ENCODE data around the gene LYPD8. TPM values are rescaled to one million over a fixed set of nuclear protein-coding genes. Genes with fewer than 3 reads are reported as not detected.
"Not testable (repeated sequence)": the region's sequence is repeated elsewhere in the genome, so short reads cannot be mapped to it uniquely, and the experiment has no call there.

LYPD8 gene
- total RNA-seq, 1 donor from 2014 or later = not detected

DNA sequence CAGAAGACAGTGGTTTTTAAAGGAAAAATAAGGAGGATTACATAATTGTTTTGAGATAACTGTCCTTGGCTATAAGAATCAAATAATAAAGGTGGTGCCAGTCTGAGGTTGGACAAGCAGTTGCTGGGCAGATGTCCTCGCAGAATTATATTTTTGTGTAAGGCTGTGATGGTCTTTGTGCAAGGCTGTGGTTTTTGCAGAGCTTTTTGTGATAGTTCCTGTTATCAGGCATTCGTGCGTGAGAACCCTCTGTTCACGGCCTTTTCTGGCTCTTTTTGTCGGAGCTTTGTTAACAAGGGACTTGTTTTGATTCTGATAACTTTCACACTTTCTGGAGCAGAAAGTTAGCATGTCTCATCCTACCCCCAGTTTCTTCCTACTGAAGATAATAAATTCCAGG, 36.8 kb upstream of the LYPD8 start:
- H3K4me3 ChIP-seq (ENCODE audit: low read depth, low read length) = no peak overlapping the region
- no peak for TF ChIP-seq CTCF (conservative IDR thresholded peaks at IDR 0.05; ENCODE audit: low read depth, low read length)
- no peak for DNase-seq (ENCODE audit: low read depth)

- no peak for DNase-seq (ENCODE audit: low read depth)
- TF ChIP-seq CTCF (conservative IDR thresholded peaks at IDR 0.05; ENCODE audit: low read depth, low read length) = no peak
- H3K4me3 ChIP-seq (ENCODE audit: low read depth, low read length) = no peak overlapping the region
Measured at GRCh38 chr1:248791010-248791409, 35.5 kb upstream of the LYPD8 start.

GRCh38 chr1:248790456-248790855, 34.9 kb upstream of the LYPD8 start:
- no peak for DNase-seq (ENCODE audit: low read depth)
- no peak overlapping the region for H3K4me3 ChIP-seq (ENCODE audit: low read depth, low read length)
- TF ChIP-seq CTCF (conservative IDR thresholded peaks at IDR 0.05; ENCODE audit: low read depth, low read length) = no peak

DNA sequence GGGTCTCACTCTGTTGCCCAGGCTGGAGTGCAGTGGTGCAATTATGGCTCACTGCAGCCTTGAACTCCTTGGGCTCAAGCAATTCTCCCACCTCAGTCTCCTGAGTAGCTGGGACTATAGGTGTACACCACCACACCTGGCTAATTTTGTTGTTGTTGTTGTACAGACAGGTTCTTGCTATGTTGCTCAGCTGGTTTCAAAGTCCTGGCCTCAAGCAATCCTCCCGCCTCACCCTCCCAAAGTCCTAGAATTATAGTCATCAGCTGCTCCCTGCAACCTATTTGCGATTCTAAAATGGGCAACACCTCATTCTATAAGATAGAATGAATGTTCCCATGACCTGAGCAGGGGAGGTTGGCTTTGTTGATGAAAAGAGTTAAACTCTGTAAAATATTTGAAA, 33.8 kb upstream of the LYPD8 start:
- H3K4me3 ChIP-seq (ENCODE audit: low read depth, low read length) = not testable (repeated sequence)

DNA sequence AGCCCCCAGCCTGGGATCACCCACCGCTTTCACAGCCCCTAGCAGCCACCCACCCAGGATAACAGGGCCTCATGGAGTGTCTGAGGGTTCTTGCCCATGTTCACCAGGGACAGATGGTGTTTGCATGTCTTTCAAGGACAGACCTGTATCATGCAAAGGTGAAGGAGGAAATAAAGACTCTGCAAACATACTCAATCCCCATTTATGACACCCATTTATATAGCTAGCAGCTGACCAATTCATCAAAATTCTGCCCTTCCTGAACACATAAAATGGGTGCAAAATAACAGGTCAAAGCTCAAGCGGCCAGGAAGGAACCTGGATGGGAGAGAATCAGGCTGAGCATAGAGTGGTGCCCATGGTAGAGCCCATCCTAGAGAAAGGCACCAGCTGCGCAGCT, 32.8 kb upstream of the LYPD8 start:
- no peak for DNase-seq (ENCODE audit: low read depth)
- no peak overlapping the region for H3K4me3 ChIP-seq (ENCODE audit: low read depth, low read length)
- TF ChIP-seq CTCF (conservative IDR thresholded peaks at IDR 0.05; ENCODE audit: low read depth, low read length) = no peak

More for the DNA sequence above, 33.8 kb upstream of the LYPD8 start:
- not testable (repeated sequence) for DNase-seq (ENCODE audit: low read depth)

DNA sequence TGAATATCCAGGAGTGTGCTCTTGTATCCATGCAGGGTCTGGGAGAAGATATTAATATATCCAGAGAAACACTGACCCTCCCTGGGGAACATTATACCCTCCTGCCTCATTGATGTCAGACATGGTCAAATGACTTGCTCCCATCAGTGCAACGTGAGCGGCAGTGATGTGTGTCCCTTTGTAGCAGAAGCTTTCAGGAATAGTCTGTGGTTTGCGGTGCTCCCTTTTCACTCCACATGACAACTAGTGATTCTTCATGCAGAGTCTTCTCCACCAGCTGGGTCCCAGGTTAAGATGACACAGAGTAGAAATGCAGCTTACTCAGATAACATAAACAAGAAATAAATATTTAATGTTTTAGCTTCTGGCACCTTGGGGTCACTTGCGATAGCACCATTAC, 31.9 kb upstream of the LYPD8 start:
- H3K4me3 ChIP-seq (ENCODE audit: low read depth, low read length) = no peak overlapping the region
- DNase-seq (ENCODE audit: low read depth) = no peak
- no peak for TF ChIP-seq CTCF (conservative IDR thresholded peaks at IDR 0.05; ENCODE audit: low read depth, low read length)

GRCh38 chr1:248786156-248786555, 30.6 kb upstream of the LYPD8 start:
- DNase-seq (ENCODE audit: low read depth) = no peak
- no peak for TF ChIP-seq CTCF (conservative IDR thresholded peaks at IDR 0.05; ENCODE audit: low read depth, low read length)

DNA sequence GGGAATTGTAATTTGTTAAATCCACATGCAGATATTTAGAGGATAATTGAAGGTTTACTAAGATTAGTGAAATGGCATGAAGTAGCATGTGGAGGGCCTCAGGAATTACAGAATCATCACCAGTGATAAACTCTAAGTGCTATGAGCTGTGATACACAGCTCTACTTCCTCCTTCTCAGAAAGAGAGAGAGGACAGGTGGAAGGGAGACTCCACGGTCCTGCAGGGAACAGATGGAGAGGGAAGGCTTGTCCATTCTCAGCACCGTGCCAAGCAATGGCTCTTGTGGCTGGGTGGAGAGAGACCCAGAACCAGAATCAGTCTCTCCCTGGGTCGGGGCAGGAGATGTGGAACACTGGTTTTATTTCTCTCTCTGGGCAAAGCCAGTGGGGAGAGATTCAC, 27.8 kb upstream of the LYPD8 start:
- no peak for TF ChIP-seq CTCF (conservative IDR thresholded peaks at IDR 0.05; ENCODE audit: low read depth, low read length)
- no peak overlapping the region for H3K4me3 ChIP-seq (ENCODE audit: low read depth, low read length)
- DNase-seq (ENCODE audit: low read depth) = no peak

More at GRCh38 chr1:248786156-248786555, 30.6 kb upstream of the LYPD8 start:
- H3K4me3 ChIP-seq (ENCODE audit: low read depth, low read length) = no peak overlapping the region

All from epithelial cell of proximal tubule (primary cell).